ENCODE measurements around the gene DDX10.

GRCh38 chr11:108672786-108673185, 7.9 kb downstream of the DDX10 start:
- TF ChIP-seq CTCF (IDR thresholded peaks at IDR 0.05) (no peak), POLR2A (IDR thresholded peaks at IDR 0.05) (no peak), EP300 (IDR thresholded peaks at IDR 0.05) (no peak)

Measured in ovary (tissue), 3 donors.